Neuronal stem cell (in vitro differentiated cells): ENCODE measurements around the gene MAP3K4.

Source experiments
- DNase-seq: peaks from one replicate; pipeline ENCODE4 v3.0.0-alpha.2; 2013; ENCODE audit warnings: low spot score
- H2AFZ ChIP-seq: one replicate; pipeline ENCODE4 v1.6.1; 2013; ENCODE audit warnings: mild to moderate bottlenecking, low read length, inconsistent platforms
- H2AK5ac ChIP-seq: 2 replicates; pipeline ENCODE4 v1.6.1; 2013; ENCODE audit warnings: low read depth, mild to moderate bottlenecking, inconsistent platforms, low read length, moderate library complexity, mixed read lengths
- H2BK120ac ChIP-seq: 2 replicates; pipeline ENCODE4 v1.6.1; 2013; ENCODE audit warnings: low read depth, mild to moderate bottlenecking, inconsistent platforms, low read length, moderate library complexity, mixed read lengths
- H2BK12ac ChIP-seq: one replicate; pipeline ENCODE4 v1.6.1; 2013; ENCODE audit warnings: low read length, inconsistent platforms
- H2BK15ac ChIP-seq: 2 replicates; pipeline ENCODE4 v1.6.1; 2013; ENCODE audit warnings: mild to moderate bottlenecking, low read length, inconsistent platforms, mixed read lengths
- H2BK5ac ChIP-seq: one replicate; pipeline ENCODE4 v1.6.1; 2013; ENCODE audit warnings: inconsistent platforms, mild to moderate bottlenecking, low read length, moderate library complexity
- H3K14ac ChIP-seq: one replicate; pipeline ENCODE4 v1.6.1; 2013; ENCODE audit warnings: low read length, inconsistent platforms
- H3K18ac ChIP-seq: 2 replicates; pipeline ENCODE4 v1.6.1; 2013; ENCODE audit warnings: low read length, inconsistent platforms
- H3K23ac ChIP-seq: 2 replicates; pipeline ENCODE4 v1.6.1; 2013; ENCODE audit warnings: low read depth, mild to moderate bottlenecking, mixed read lengths, low read length, inconsistent platforms; ENCODE audit not compliant: poor library complexity
- H3K27ac ChIP-seq: replicated peaks from 3 replicates; pipeline ENCODE4 v1.5.1; 2013; ENCODE audit warnings: low read length, inconsistent platforms
- H3K27me3 ChIP-seq, 3 experiments: 2 replicates each; pipeline ENCODE4 v1.6.1; 2013; ENCODE audit warnings: low read length in 3 of 3, mild to moderate bottlenecking in 2 of 3, inconsistent platforms in 1 of 3, low read depth in 1 of 3, mixed read lengths in 1 of 3, moderate library complexity in 1 of 3; ENCODE audit not compliant: control insufficient read depth in 3 of 3, insufficient read depth in 3 of 3
- H3K36me3 ChIP-seq, 2 donors: replicated peaks in 1 of 2; 2 replicates each; pipeline ENCODE4 v1.6.1; 2013; ENCODE audit warnings: low read length in 2 of 2; ENCODE audit not compliant: control insufficient read depth in 2 of 2, insufficient read depth in 2 of 2
- H3K4ac ChIP-seq: 2 replicates; pipeline ENCODE4 v1.6.1; 2013; ENCODE audit warnings: inconsistent platforms, mild to moderate bottlenecking, low read length, moderate library complexity
- H3K4me1 ChIP-seq, 2 donors: 1 replicate in 1 of 2; 2 replicates in 1 of 2; pipeline ENCODE4 v1.6.1; 2013; ENCODE audit warnings: low read length in 2 of 2, low read depth in 1 of 2; ENCODE audit not compliant: control insufficient read depth in 2 of 2, insufficient read depth in 1 of 2
- H3K4me2 ChIP-seq: one replicate; pipeline ENCODE4 v1.6.1; 2013; ENCODE audit warnings: mild to moderate bottlenecking, low read length, inconsistent platforms; ENCODE audit not compliant: insufficient read depth, poor library complexity, severe bottlenecking
- H3K4me3 ChIP-seq, 2 donors: 2 replicates each; pipeline ENCODE4 v1.5.1; 2013; ENCODE audit warnings: low read length in 2 of 2, mild to moderate bottlenecking in 2 of 2, inconsistent platforms in 1 of 2, moderate library complexity in 1 of 2
- H3K79me1 ChIP-seq: one replicate; pipeline ENCODE4 v1.6.1; 2013; ENCODE audit warnings: low read depth, mild to moderate bottlenecking, inconsistent platforms, low read length, moderate library complexity
- H3K9ac ChIP-seq: one replicate; pipeline ENCODE4 v1.6.1; 2013; ENCODE audit warnings: mild to moderate bottlenecking, low read depth, low read length, inconsistent platforms; ENCODE audit not compliant: poor library complexity
- H3K9me3 ChIP-seq, 2 donors: replicated peaks in 1 of 2; 2 replicates each; pipeline versions ENCODE3 to v1.6.1; 2013; ENCODE audit warnings: low read length in 2 of 2, mild to moderate bottlenecking in 2 of 2, inconsistent platforms in 1 of 2, low read depth in 1 of 2, mixed read lengths in 1 of 2, moderate library complexity in 1 of 2; ENCODE audit not compliant: control insufficient read depth in 2 of 2, insufficient read depth in 1 of 2
- H4K8ac ChIP-seq: one replicate; pipeline ENCODE4 v1.6.1; 2013; ENCODE audit warnings: low read depth, mild to moderate bottlenecking, inconsistent platforms, low read length, moderate library complexity
- H4K91ac ChIP-seq: one replicate; pipeline ENCODE4 v1.6.1; 2013; ENCODE audit warnings: low read length, low read depth, mild to moderate bottlenecking, inconsistent platforms; ENCODE audit not compliant: poor library complexity
- WGBS, 2 donors: extraction: QIAGEN DNeasy Blood & Tissue Kit; methylation state at CpG; one replicate each; pipeline ENCODE4 v1.1.7; 2013; ENCODE audit warnings: missing lambda C conversion rate in 2 of 2, mixed read lengths in 1 of 2; ENCODE audit not compliant: insufficient read length in 2 of 2, insufficient replicate concordance in 1 of 2; ENCODE audit errors: extremely low coverage in 2 of 2; 5-methylcytosine and 5-hydroxymethylcytosine counted together

MAP3K4 gene

DNA sequence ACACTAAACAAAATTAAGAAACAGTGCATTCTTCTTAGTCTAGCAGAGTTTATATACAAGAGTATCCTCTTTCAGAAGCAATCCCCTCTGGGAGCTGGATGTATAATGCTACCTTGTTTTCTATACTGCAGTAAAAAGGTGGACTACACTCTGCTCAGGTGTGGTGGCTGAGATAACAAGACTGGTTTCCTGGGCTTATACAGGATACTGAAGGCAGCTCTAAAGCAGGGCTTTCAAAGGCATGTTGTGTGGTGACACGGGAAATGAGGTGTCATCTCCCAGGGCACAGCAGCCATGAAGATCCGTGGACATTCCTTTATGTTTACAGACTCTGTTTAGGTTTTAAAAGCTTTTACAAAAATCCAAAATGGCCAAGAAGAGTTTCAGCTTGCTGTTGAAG lies 136.7 kb downstream of the MAP3K4 start:
- H3K18ac ChIP-seq, result no peak overlapping the region
- no peak overlapping the region for H2BK12ac ChIP-seq
- no peak for DNase-seq
- no peak overlapping the region for H2BK5ac ChIP-seq
- H2AFZ ChIP-seq, result no peak overlapping the region
- H3K36me3 ChIP-seq, result peaks cover 30 to 80% of the 10 kb centered on the region in 2 donors
- H4K8ac ChIP-seq, result no peak overlapping the region
- H2AK5ac ChIP-seq, result no peak overlapping the region
- no peak overlapping the region for H3K4ac ChIP-seq
- H2BK120ac ChIP-seq, result no peak overlapping the region
- H3K23ac ChIP-seq, result no peak overlapping the region
- no peak overlapping the region for H3K9ac ChIP-seq
- H3K4me2 ChIP-seq, result no peak overlapping the region
- H3K27ac ChIP-seq, result no peak overlapping the region
- H3K4me1 ChIP-seq, result no peaks in the 10 kb centered on the region
- H4K91ac ChIP-seq, result no peak overlapping the region
- H3K14ac ChIP-seq, result no peak overlapping the region
- no peaks in the 10 kb centered on the region for H3K27me3 ChIP-seq
- no CpG with 5 or more reads among the region's 2 CpGs for WGBS, 2 donors
- H3K4me3 ChIP-seq, result no peak overlapping the region
- H2BK15ac ChIP-seq, result no peak overlapping the region
- H3K79me1 ChIP-seq, result no peaks in the 10 kb centered on the region
- peaks cover 41 to 58% of the 10 kb centered on the region in 2 donors for H3K9me3 ChIP-seq

DNA sequence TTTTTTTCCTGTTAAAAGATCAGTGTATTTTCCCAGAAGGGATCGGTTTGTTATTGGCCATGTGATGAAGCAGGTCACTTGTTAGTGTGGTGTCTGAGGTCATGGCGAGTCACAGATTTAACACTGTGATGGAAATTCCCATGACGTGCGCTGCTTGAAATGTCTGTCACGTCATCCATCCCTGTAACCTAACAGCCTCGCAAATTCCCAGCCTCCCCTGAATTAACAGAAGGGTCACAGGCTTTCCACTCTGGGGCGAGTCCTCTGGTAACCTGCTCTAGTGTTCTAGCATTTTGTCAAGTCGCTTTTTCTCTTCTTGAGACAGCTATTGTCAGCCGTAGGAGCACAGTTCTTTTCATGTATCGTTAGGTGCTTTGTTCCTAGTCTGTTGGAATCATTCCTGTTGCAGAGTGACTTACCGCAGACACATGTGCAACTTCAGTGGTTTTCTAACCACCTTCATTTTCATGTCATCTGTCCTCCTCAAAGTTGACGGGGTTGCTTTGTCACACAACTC lies 137.2 kb downstream of the MAP3K4 start:
- Histone ChIP-seq H3K18ac (no peak overlapping the region), H3K14ac (no peak overlapping the region), H3K9me3 (peaks cover 46 to 53% of the 10 kb centered on the region in 2 donors), H2BK12ac (no peak overlapping the region), H4K91ac (no peak overlapping the region), H4K8ac (no peak overlapping the region), H3K4ac (no peak overlapping the region), H2AFZ (no peak overlapping the region), H3K4me2 (no peak overlapping the region), H3K27ac (no peak overlapping the region), H2AK5ac (no peak overlapping the region), H3K27me3 (no peaks in the 10 kb centered on the region), H3K79me1 (no peaks in the 10 kb centered on the region), H2BK5ac (no peak overlapping the region), H3K4me1 (no peaks in the 10 kb centered on the region), H3K23ac (no peak overlapping the region), H3K4me3 (no peak overlapping the region), H3K36me3 (peaks cover 32 to 85% of the 10 kb centered on the region in 2 donors), H2BK15ac (no peak overlapping the region), H2BK120ac (no peak overlapping the region), H3K9ac (no peak overlapping the region)
- WGBS, 2 donors, result no CpG with 5 or more reads among the region's 12 CpGs
- DNase-seq, result no peak

DNA sequence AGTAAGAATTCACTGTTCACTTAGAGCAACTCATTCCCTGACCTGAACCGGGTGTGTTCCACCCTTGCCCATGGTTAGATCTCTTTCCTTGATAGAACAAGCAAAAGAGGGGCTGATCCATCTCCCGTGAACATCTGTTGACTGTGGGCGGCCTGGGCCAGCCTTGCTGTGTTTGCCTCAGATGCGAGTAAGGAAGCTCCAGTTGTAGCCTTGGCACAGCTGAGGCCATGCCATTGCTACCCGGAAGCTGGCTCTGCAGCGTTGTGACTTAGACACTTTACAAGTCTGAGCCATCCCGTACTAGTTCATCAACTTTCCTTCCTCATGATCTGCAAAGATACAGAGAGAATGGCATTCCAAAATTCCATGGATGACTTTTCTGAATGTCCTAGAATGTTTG lies 139.0 kb downstream of the MAP3K4 start:
- Histone ChIP-seq H2BK5ac (no peak overlapping the region), H4K8ac (no peak overlapping the region), H3K36me3 (peaks cover 45 to 99% of the 10 kb centered on the region in 2 donors), H3K4ac (no peak overlapping the region), H3K18ac (no peak overlapping the region), H3K9ac (no peak overlapping the region), H3K23ac (no peak overlapping the region), H3K79me1 (no peaks in the 10 kb centered on the region), H4K91ac (no peak overlapping the region), H3K27me3 (no peaks in the 10 kb centered on the region), H3K4me3 (no peak overlapping the region), H3K14ac (no peak overlapping the region), H2BK12ac (no peak overlapping the region), H3K4me2 (no peak overlapping the region), H2AK5ac (no peak overlapping the region), H2BK120ac (no peak overlapping the region), H2AFZ (no peak overlapping the region), H3K27ac (no peak overlapping the region), H2BK15ac (no peak overlapping the region), H3K4me1 (no peaks in the 10 kb centered on the region), H3K9me3 (peaks cover 36 to 49% of the 10 kb centered on the region in 2 donors)
- WGBS, 2 donors, result no CpG with 5 or more reads among the region's 7 CpGs
- no peak for DNase-seq

DNA sequence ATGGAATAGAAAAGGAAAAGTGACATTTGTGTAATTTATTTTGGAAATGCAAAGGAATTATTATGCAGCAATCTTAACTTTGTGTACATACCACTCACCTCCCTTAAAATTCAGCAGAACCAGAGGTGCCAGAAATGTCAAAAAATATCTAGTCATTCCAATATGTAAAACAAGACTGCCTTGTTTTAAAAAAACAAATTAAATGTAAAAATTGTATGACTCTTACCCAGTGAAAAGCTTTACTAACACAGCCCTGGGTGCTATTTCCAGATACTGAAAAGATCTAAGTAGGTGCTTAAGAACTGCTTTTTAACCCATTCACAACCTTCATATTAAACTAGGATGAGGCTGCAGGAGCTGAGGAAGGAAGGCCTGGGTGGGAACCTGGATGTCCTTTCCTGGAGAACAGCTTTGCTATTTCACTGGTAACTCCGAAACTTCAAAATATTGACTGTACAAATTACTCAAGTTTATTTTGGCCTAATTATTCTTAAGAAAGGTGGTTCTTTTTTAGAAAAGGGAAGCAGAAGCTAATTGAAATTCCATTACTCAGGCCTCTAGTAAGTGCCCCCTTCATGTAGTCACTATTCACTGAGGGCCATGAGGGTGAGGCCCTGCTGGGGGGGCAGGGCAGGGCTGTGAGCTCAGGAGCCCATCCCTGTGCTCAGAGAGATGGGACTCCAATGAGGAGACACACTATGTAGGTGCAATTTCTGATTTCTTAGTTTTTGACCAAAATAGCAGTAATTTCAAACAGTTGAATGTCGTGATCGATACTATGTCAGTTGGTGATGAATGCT lies 139.6 kb downstream of the MAP3K4 start:
- no peak overlapping the region for H3K27ac ChIP-seq
- no peak overlapping the region for H2BK120ac ChIP-seq
- no peaks in the 10 kb centered on the region for H3K79me1 ChIP-seq
- no peak overlapping the region for H3K14ac ChIP-seq
- peaks cover 49 to 99% of the 10 kb centered on the region in 2 donors for H3K36me3 ChIP-seq
- H3K23ac ChIP-seq, result no peak overlapping the region
- WGBS, 2 donors, result no CpG with 5 or more reads among the region's 3 CpGs
- no peak overlapping the region for H3K4me3 ChIP-seq
- H3K18ac ChIP-seq, result no peak overlapping the region
- no peak overlapping the region for H2BK12ac ChIP-seq
- H2BK15ac ChIP-seq, result no peak overlapping the region
- no peak overlapping the region for H3K9ac ChIP-seq
- H2AFZ ChIP-seq, result no peak overlapping the region
- no peaks in the 10 kb centered on the region for H3K27me3 ChIP-seq
- H2BK5ac ChIP-seq, result no peak overlapping the region
- no peak overlapping the region for H4K8ac ChIP-seq
- no peak overlapping the region for H4K91ac ChIP-seq
- H3K4me2 ChIP-seq, result no peak overlapping the region
- peaks cover 30 to 49% of the 10 kb centered on the region in 2 donors for H3K9me3 ChIP-seq
- H2AK5ac ChIP-seq, result no peak overlapping the region
- no peaks in the 10 kb centered on the region for H3K4me1 ChIP-seq
- H3K4ac ChIP-seq, result no peak overlapping the region
- no peak for DNase-seq
